Activated CD8-positive, alpha-beta memory T cell treated with anti-CD3 and anti-CD28 coated beads, Interleukin-2, amount 50 U/mL, for 24 hours (primary cell): ENCODE measurements around the gene SLC39A11.
"Not testable (repeated sequence)": the region's sequence is repeated elsewhere in the genome, so short reads cannot be mapped to it uniquely, and the experiment has no call there.

Experiments
- DNase-seq: peaks from one replicate; pipeline ENCODE4 v3.0.0-alpha.2; 2020; ENCODE audit errors: extremely low read depth

Gene SLC39A11

GRCh38 chr17:72657467-72658317, 434.8 kb downstream of the SLC39A11 start:
- no peak for DNase-seq

GRCh38 chr17:72656130-72656763, 436.2 kb downstream of the SLC39A11 start:
- DNase-seq = no peak

GRCh38 chr17:72654706-72655105, 437.8 kb downstream of the SLC39A11 start:
- no peak for DNase-seq

GRCh38 chr17:72651988-72652387, 440.5 kb downstream of the SLC39A11 start:
- DNase-seq = no peak

GRCh38 chr17:72648702-72649101, 443.8 kb downstream of the SLC39A11 start:
- no peak for DNase-seq

GRCh38 chr17:72646176-72646575, 446.3 kb downstream of the SLC39A11 start:
- DNase-seq = no peak

GRCh38 chr17:72644492-72644891, 448.0 kb downstream of the SLC39A11 start:
- DNase-seq = no peak

- DNase-seq = no peak
Measured at GRCh38 chr17:72643575-72644216, 448.8 kb downstream of the SLC39A11 start.

- no peak for DNase-seq
Measured at GRCh38 chr17:72642720-72643119, 449.8 kb downstream of the SLC39A11 start.

- no peak for DNase-seq
Measured at GRCh38 chr17:72640415-72641165, 451.9 kb downstream of the SLC39A11 start.

- no peak for DNase-seq
Measured at GRCh38 chr17:72639711-72640110, 452.8 kb downstream of the SLC39A11 start.

- not testable (repeated sequence) for DNase-seq
Measured at GRCh38 chr17:72638932-72639331, 453.6 kb downstream of the SLC39A11 start.

GRCh38 chr17:72635034-72635635, 457.4 kb downstream of the SLC39A11 start:
- DNase-seq = no peak

- no peak for DNase-seq
Measured at GRCh38 chr17:72634621-72635020, 457.9 kb downstream of the SLC39A11 start.

GRCh38 chr17:72631949-72632684, 460.4 kb downstream of the SLC39A11 start:
- DNase-seq = no peak

- no peak for DNase-seq
Measured at GRCh38 chr17:72631568-72631948, 460.9 kb downstream of the SLC39A11 start.

GRCh38 chr17:72624652-72625051, 467.8 kb downstream of the SLC39A11 start:
- DNase-seq = no peak

GRCh38 chr17:72624226-72624625, 468.3 kb downstream of the SLC39A11 start:
- DNase-seq = no peak

GRCh38 chr17:72622661-72623433, 469.6 kb downstream of the SLC39A11 start:
- no peak for DNase-seq
